GM18519 (cell line): ENCODE data around the gene CHN2.
"Not testable (repeated sequence)": the region's sequence is repeated elsewhere in the genome, so short reads cannot be mapped to it uniquely, and the experiment has no call there.

Experiments used
- ATAC-seq: cut with Tn5 transposase; IDR thresholded peaks from one replicate; pipeline ENCODE4 v1.9.1; 2021; ENCODE audit warnings: mild to moderate bottlenecking, moderate library complexity; ENCODE audit not compliant: unreplicated experiment, low FRiP score

The CHN2 gene

DNA sequence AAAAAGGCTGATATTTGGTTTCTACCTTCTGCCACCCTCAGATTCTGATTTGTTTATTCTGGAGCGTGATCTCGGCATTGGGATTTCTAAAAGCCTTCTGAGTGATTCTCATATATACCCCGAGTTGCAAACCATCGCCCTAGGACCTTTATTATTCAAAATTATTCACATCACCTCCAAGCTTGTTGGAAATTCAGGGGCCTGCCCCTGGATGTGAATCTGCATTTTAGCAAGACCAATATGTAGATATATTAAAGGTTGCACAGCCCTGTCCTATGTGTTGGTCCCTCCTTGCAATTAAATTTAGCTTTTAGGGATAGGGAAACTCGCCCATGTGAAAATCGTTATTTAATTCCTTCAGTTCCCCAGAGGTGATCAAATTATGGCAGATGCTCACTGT, 9.0 kb upstream of the CHN2 start:
- no peak for ATAC-seq

- ATAC-seq = no peak
These were observed 4.8 kb upstream of the CHN2 start for GRCh38 chr7:29189743-29190201.

- no peak for ATAC-seq
These were observed 4.1 kb upstream of the CHN2 start for GRCh38 chr7:29190349-29191045.

DNA sequence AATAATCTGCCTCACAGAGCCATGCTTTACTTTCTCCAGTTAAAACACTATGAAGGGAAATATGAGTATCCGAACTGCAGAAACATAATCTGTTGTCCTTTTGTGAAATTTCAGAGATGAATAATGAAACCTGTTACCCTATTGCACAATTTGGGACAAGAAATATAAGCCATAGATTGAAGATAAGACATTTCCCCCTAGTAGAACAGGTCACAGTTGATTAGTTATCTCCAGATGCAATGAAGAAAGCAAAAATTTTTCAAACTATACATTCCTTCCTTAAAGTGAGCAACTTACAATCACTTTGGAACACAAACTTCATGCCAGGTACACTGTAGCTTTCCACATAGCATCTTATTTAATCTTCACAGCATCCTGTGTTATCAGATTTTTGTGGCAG, 2.3 kb upstream of the CHN2 start:
- no peak for ATAC-seq

- ATAC-seq = no peak
These were observed 1.8 kb upstream of the CHN2 start for GRCh38 chr7:29192811-29193210.

GRCh38 chr7:29193316-29194205, 1.0 kb upstream of the CHN2 start:
- ATAC-seq = no peak

DNA sequence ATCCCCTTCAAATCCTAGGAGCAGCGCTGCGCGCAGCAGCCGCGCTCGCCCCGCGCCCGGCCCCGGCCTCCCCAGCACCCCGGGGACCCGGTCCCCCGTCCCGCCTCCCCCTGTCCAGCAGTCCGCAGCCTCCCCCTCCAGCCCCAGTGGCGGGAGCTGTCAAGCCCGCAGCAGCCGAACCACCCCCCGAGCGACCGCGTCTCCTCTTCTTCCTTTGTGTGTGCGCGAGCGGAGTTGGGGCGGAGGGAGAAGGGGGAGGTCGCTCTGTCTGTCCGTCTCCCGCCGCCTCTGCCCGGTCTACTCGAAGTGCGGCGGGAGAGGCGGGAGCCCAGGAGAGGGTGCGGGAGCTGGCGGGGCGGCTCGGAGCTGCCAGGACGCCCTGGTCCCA, 375 bp upstream of the CHN2 start:
- no peak for ATAC-seq

DNA sequence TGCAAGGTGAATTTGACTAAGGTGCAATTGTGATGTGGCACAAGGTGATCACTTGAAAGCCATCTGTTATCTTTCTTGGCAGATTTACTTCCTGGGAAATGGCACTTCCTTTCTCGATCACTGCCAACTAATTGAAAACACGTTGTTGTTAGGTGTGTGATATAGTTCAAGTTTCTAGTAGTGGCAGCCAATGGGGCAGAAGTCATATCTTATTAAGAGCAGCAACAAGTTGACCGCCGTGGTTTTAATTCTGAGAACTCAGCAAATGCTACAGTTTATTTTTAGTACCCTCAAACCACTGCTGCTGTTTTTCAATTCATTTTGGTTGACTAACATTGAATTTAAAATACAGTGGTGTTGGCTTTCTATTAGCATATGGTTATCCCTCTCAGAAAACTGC, 1.6 kb downstream of the CHN2 start:
- ATAC-seq = no peak

GRCh38 chr7:29196971-29197595, 2.5 kb downstream of the CHN2 start:
- ATAC-seq = no peak

DNA sequence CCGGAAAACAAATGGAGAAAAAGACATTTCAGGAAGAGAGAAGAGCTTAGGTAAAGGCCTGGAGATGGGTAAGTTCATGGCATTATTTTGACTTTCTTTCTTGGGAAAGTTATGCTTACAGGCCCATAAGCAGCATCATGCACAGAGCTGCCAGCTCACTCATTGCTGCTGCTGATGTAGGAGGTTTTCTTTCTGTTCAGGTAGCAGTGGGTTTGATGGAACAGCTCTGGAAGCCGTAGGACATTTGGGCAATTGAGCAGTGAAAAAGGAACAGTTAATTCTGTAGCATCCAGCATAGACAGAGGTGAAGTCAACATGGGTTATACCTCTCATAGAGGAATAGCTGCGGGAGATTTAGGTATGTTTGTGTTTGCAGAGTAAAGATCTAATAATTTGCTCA, 3.3 kb downstream of the CHN2 start:
- ATAC-seq = no peak

DNA sequence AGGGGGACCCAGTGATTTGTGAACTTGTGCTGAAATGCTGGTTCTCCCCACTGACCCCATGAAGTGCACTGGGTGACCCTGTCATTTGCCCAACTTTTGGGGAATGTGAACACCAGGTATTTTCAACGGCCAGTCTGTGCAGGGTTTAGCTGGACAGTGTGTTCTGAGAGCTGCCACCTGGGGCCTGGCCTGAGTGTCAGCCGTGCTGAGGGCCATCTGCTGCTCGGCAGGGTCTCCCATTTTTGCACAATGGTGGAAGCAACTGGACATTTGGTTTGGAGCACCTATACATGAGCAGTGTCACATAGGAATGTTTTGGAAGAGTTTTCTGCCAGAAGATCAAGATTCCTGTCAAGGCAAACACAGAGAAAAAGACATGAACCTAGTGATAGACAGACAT, 5.2 kb downstream of the CHN2 start:
- ATAC-seq = no peak

DNA sequence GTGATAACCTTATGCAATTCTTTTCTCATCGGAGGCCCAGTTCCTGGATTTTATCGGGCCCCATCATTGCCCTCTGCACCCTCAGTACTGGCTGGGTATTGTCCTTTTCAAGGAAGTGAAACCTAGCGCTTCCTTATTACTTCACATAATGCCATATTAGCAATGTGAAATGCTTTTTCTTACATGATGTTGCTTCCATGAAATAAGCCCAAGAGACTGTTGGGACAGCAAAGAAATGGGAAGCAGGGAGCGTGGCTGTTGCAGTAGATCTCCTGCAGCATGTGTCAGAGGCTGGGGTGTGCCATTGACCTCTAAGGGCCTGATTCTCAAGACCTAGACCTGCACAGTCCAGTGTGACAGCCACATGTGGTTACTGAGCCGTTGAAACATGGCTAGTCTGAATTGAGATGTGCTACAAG, 8.1 kb downstream of the CHN2 start:
- no peak for ATAC-seq

GRCh38 chr7:29204491-29205272, 10.1 kb downstream of the CHN2 start:
- ATAC-seq = no peak

DNA sequence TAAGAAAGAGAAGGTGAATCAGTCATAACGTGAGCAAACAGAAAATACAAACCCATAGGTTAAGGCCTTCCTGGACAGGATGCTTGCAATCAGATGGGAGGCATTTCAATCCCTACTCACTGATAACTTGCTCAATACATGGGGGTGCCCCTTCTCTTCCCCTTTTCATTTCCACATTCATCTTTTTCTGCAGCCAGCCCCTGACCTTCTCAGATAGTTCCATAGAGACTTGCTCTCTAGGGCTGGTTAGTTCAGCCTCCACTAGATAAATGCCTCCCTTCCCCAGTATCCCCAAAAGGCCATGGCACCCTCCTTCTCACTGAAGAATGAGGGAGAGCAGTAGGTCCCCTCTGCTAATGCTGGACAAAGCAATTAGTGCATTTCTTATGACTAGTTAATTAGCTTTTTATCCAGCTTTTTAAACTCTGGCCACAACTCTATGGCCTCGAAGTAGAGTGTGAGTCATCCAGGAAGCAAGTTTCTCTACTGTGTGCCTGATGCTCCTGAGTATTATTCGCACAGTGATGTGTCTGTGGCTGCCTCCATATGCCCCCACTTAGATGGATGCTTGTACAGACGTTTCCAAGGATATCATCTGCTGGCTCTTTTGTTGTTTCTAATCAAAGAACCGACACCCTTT, 12.7 kb downstream of the CHN2 start:
- ATAC-seq = no peak

- no peak for ATAC-seq
These were observed 14.1 kb downstream of the CHN2 start for GRCh38 chr7:29208410-29209250.

DNA sequence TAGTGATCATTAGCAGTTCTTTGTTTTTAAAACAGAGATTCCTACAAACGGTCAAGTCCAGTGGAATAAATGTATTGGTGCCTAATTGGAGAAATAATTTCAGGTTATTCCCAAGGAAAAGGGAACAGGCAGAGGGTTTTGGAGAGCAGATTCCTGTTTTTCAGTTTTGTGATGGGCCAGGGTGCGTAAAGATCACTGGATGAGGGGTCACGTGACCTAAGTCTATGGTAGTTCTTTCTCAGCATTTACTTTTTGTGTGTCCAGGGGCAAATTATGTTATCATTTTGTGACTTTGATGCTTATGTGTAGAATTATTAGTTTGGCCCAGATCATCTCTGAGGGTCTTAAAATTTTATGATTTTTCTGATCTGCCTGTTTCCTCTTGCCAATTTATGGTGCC, 15.2 kb downstream of the CHN2 start:
- no peak for ATAC-seq

- ATAC-seq = not testable (repeated sequence)
These were observed 18.2 kb downstream of the CHN2 start for GRCh38 chr7:29212736-29213135.

DNA sequence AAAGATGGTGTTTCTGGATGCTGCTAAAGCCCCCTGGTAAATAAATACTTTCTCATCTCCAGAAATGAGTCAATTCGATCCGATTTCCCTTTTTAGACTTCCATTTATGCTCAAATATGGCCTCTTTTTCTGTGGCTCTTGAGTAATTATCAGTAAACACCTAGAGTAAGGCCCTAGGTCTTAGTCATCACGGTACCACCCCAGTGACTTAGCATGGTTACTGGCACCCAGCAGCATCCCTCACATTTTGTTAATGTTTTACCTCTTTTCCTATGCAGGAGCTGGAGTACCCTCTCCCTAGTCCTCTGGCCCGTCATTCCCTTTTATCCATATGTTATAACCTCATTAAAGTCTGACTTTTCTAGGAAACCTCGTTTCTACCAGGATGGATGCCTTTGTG, 19.5 kb downstream of the CHN2 start:
- no peak for ATAC-seq

GRCh38 chr7:29214816-29215215, 20.2 kb downstream of the CHN2 start:
- no peak for ATAC-seq
